ENCODE measurements around the gene LOC128125822.

LOC128125822 gene

GRCh38 chr6:63573076-63573898 is 1.0 kb downstream of the LOC128125822 start:
- H3K36me3 Mint-ChIP-seq (ENCODE audit: low read depth): peaks cover 11% of the 10 kb centered on the region
- TF ChIP-seq CTCF (conservative IDR thresholded peaks at IDR 0.05): no peak
- peak; percentile 46 for DNase-seq (ENCODE audit: low read depth, low spot score)
- H3K27ac Mint-ChIP-seq (ENCODE audit: unreplicated experiment): peak overlapping the region; percentile 97
- H3K4me3 Mint-ChIP-seq: peak overlapping the region; percentile 98
- H3K27me3 Mint-ChIP-seq (ENCODE audit: low read depth): peaks cover 19% of the 10 kb centered on the region
- peaks cover 38% of the 10 kb centered on the region for H3K4me1 Mint-ChIP-seq
- no peaks in the 10 kb centered on the region for H3K9me3 Mint-ChIP-seq

- Mint-ChIP-seq H3K4me3 (peak overlapping the region; percentile 98), H3K36me3 (ENCODE audit: low read depth) (peaks cover 11% of the 10 kb centered on the region), H3K27me3 (ENCODE audit: low read depth) (peaks cover 19% of the 10 kb centered on the region), H3K9me3 (no peaks in the 10 kb centered on the region), H3K27ac (ENCODE audit: unreplicated experiment) (peak overlapping the region; percentile 92), H3K4me1 (peaks cover 38% of the 10 kb centered on the region)
- TF ChIP-seq CTCF (conservative IDR thresholded peaks at IDR 0.05): peak; percentile 82
- DNase-seq (ENCODE audit: low read depth, low spot score): peak; percentile 45
These were observed 1.7 kb downstream of the LOC128125822 start for GRCh38 chr6:63573899-63574553.

GRCh38 chr6:63574554-63574900 is 2.2 kb downstream of the LOC128125822 start:
- Mint-ChIP-seq H3K27ac (ENCODE audit: unreplicated experiment) (no peak overlapping the region), H3K9me3 (no peaks in the 10 kb centered on the region), H3K27me3 (ENCODE audit: low read depth) (peaks cover 14% of the 10 kb centered on the region), H3K36me3 (ENCODE audit: low read depth) (peaks cover 11% of the 10 kb centered on the region), H3K4me3 (peak overlapping the region; percentile 98), H3K4me1 (peaks cover 38% of the 10 kb centered on the region)
- no peak for DNase-seq (ENCODE audit: low read depth, low spot score)
- TF ChIP-seq CTCF (conservative IDR thresholded peaks at IDR 0.05): peak; percentile 3

GRCh38 chr6:63576147-63576772 is 4.0 kb downstream of the LOC128125822 start:
- H3K27ac Mint-ChIP-seq (ENCODE audit: unreplicated experiment): no peak overlapping the region
- H3K4me1 Mint-ChIP-seq: peaks cover 36% of the 10 kb centered on the region
- peaks cover 5% of the 10 kb centered on the region for H3K27me3 Mint-ChIP-seq (ENCODE audit: low read depth)
- H3K4me3 Mint-ChIP-seq: peak overlapping the region; percentile 71
- no peak for DNase-seq (ENCODE audit: low read depth, low spot score)
- peaks cover 20% of the 10 kb centered on the region for H3K36me3 Mint-ChIP-seq (ENCODE audit: low read depth)
- no peak for TF ChIP-seq CTCF (conservative IDR thresholded peaks at IDR 0.05)
- H3K9me3 Mint-ChIP-seq: no peaks in the 10 kb centered on the region

- H3K36me3 Mint-ChIP-seq (ENCODE audit: low read depth): peaks cover 21% of the 10 kb centered on the region
- peaks cover 28% of the 10 kb centered on the region for H3K4me1 Mint-ChIP-seq
- no peaks in the 10 kb centered on the region for H3K9me3 Mint-ChIP-seq
- no peak for DNase-seq (ENCODE audit: low read depth, low spot score)
- H3K27ac Mint-ChIP-seq (ENCODE audit: unreplicated experiment): no peak overlapping the region
- H3K4me3 Mint-ChIP-seq: peak overlapping the region; percentile 71
- TF ChIP-seq CTCF (conservative IDR thresholded peaks at IDR 0.05): no peak
- H3K27me3 Mint-ChIP-seq (ENCODE audit: low read depth): no peaks in the 10 kb centered on the region
These were observed 4.9 kb downstream of the LOC128125822 start for GRCh38 chr6:63576985-63577712.

All from neural crest cell (in vitro differentiated cells).